Natural killer cell (primary cell): Measurements from ENCODE around the gene NECTIN2. TPM values are rescaled to one million over a fixed set of nuclear protein-coding genes. Genes with fewer than 3 reads are reported as not detected.

Experiments used
- ATAC-seq, 3 donors: fragments of 150-1000 bp in 2 of 3; fragments of 200-7000 bp in 1 of 3; cut with Tn5 transposase; 1 replicate in 1 of 3; 2 replicates in 2 of 3; pipeline ENCODE4 v1.10.0; 2021; ENCODE audit warnings: mild to moderate bottlenecking in 2 of 3, moderate library complexity in 2 of 3
- DNase-seq, 2 donors: peaks; one replicate each; pipeline versions ENCODE4 v3.0.0 to v3.0.0-alpha.2; 2013 to 2021; ENCODE audit warnings: mixed read lengths in 1 of 2
- H3K27ac ChIP-seq: one replicate; pipeline ENCODE4 v1.5.1; 2013; ENCODE audit warnings: mild to moderate bottlenecking, low read length
- H3K27me3 ChIP-seq: one replicate; pipeline ENCODE4 v1.6.1; 2013; ENCODE audit warnings: low read length; ENCODE audit not compliant: control insufficient read depth, insufficient read depth
- H3K36me3 ChIP-seq: one replicate; pipeline ENCODE4 v1.6.1; 2013; ENCODE audit warnings: low read length; ENCODE audit not compliant: control insufficient read depth, insufficient read depth
- H3K4me1 ChIP-seq: one replicate; pipeline ENCODE4 v1.6.1; 2013; ENCODE audit warnings: low read length; ENCODE audit not compliant: control insufficient read depth, insufficient read depth
- H3K4me3 ChIP-seq: one replicate; pipeline ENCODE4 v1.5.1; 2013; ENCODE audit warnings: low read length
- H3K9me3 ChIP-seq: one replicate; pipeline ENCODE4 v1.6.1; 2013; ENCODE audit warnings: low read length; ENCODE audit not compliant: control insufficient read depth, insufficient read depth
- H3K27ac Mint-ChIP-seq, 2 donors: one replicate each; pipeline ENCODE4 v1.8.0; 2022; ENCODE audit warnings: mild to moderate bottlenecking in 2 of 2, mixed read lengths in 2 of 2, moderate library complexity in 1 of 2
- H3K27me3 Mint-ChIP-seq, 2 donors: one replicate each; pipeline ENCODE4 v1.8.0; 2022; ENCODE audit warnings: low read depth in 2 of 2, mixed read lengths in 2 of 2
- H3K36me3 Mint-ChIP-seq: one replicate; pipeline ENCODE4 v1.8.0; 2022; ENCODE audit warnings: mixed read lengths
- H3K4me1 Mint-ChIP-seq, 2 donors: one replicate each; pipeline ENCODE4 v1.8.0; 2022; ENCODE audit warnings: mixed read lengths in 2 of 2
- H3K4me3 Mint-ChIP-seq: one replicate; pipeline ENCODE4 v1.8.0; 2022; ENCODE audit warnings: mild to moderate bottlenecking, moderate library complexity, mixed read lengths
- H3K9me3 Mint-ChIP-seq, 2 donors: one replicate each; pipeline ENCODE4 v1.8.0; 2022; ENCODE audit warnings: mixed read lengths in 2 of 2
- WGBS: methylation state at CpG from one replicate; pipeline ENCODE4 v1.1.7; 2013; ENCODE audit warnings: missing lambda C conversion rate; ENCODE audit not compliant: insufficient coverage; 5-methylcytosine and 5-hydroxymethylcytosine counted together
- intact Hi-C: fragments of 100-400 bp; cut with micrococcal nuclease; formaldehyde crosslinking; loops from one replicate; pipeline ENCODE4 v1.14.2; 2022
- total RNA-seq, 4 donors: library from RNA; stranded (reverse); fragments of 120-200 nt in 1 of 4; gene quantifications; one replicate each; pipeline versions ENCODE4 v1.2.3 to v1.2.4, GENCODE V29; 2013 to 2022
- TF ChIP-seq, protein P1 (sequence below): fragments of 200-600 bp; IDR thresholded peaks from one replicate; pipeline ENCODE4 v1.8.0; 2022; ENCODE audit warnings: antibody characterized with exemption

NECTIN2 gene
- total RNA-seq, 3 donors from 2014 or later (not counting 1 experiment from before 2014, with no cell fraction given), result 1.6 to 10.3 (median 2.7) TPM

DNA sequence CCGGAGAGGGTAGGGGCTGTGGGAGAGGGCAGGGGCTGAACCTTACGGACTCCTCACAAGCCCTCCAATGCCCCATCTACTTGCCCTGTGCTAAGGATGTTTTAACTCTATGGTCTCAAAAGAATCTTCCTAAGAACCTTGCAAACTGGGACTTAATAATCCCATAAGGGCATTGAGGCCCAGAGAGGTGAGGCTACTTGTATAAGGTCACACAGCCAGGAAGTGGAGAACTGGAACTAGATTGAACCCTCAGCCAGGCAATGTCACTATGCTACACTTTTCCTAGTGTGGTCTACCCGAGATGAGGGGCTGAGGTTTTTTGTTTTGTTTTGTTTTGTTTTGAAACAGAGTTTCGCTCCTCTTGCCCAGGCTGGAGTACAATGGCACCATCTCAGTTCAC is 85.4 kb downstream of the NECTIN2 start:
- no peak for DNase-seq
- Histone ChIP-seq H3K4me1 (peaks cover 6% of the 10 kb centered on the region), H3K27ac (no peak overlapping the region), H3K36me3 (no peaks in the 10 kb centered on the region), H3K4me3 (no peak overlapping the region), H3K9me3 (no peaks in the 10 kb centered on the region), H3K27me3 (no peaks in the 10 kb centered on the region)
- peaks cover 2 to 11% of the 10 kb centered on the region in 2 donors for H3K27me3 Mint-ChIP-seq
- H3K27ac Mint-ChIP-seq, result no peak overlapping the region
- TF ChIP-seq, protein P1, sequence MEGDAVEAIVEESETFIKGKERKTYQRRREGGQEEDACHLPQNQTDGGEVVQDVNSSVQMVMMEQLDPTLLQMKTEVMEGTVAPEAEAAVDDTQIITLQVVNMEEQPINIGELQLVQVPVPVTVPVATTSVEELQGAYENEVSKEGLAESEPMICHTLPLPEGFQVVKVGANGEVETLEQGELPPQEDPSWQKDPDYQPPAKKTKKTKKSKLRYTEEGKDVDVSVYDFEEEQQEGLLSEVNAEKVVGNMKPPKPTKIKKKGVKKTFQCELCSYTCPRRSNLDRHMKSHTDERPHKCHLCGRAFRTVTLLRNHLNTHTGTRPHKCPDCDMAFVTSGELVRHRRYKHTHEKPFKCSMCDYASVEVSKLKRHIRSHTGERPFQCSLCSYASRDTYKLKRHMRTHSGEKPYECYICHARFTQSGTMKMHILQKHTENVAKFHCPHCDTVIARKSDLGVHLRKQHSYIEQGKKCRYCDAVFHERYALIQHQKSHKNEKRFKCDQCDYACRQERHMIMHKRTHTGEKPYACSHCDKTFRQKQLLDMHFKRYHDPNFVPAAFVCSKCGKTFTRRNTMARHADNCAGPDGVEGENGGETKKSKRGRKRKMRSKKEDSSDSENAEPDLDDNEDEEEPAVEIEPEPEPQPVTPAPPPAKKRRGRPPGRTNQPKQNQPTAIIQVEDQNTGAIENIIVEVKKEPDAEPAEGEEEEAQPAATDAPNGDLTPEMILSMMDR, result no peak
- H3K4me1 Mint-ChIP-seq, result peaks cover 0 to 5% of the 10 kb centered on the region in 2 donors
- no peaks in the 10 kb centered on the region for H3K9me3 Mint-ChIP-seq
- no peaks in the 10 kb centered on the region for H3K36me3 Mint-ChIP-seq
- 88% methylated on average over 4 of the region's 4 CpGs for WGBS
- no peak for ATAC-seq
- H3K4me3 Mint-ChIP-seq, result no peak overlapping the region
- intact Hi-C loops, result no loop called here

Other genes starting within 250 kb of the NECTIN2 start
- gene IGSF23, start 232.7 kb upstream of the NECTIN2 start, total RNA-seq, result not detected
- 10 to 100 TPM in 1 of 3 donors, 1 to 10 TPM in 2; 6.6 to 12.6 (median 7.9) TPM for gene PVR, start 202.4 kb upstream of the NECTIN2 start, total RNA-seq
- 1 to 10 TPM; 2.6 to 4.1 (median 2.7) TPM for gene CEACAM19, start 174.8 kb upstream of the NECTIN2 start, total RNA-seq
- not detected for gene CEACAM16, start 147.1 kb upstream of the NECTIN2 start, total RNA-seq
- 100 to 1,000 TPM; 152 to 199 (median 164) TPM for gene BCL3, start 97.6 kb upstream of the NECTIN2 start, total RNA-seq
- not detected for gene CBLC, start 68.4 kb upstream of the NECTIN2 start, total RNA-seq
- not detected for gene BCAM, start 37.2 kb upstream of the NECTIN2 start, total RNA-seq
- 10 to 100 TPM; 22.4 to 29.1 (median 23.5) TPM for gene TOMM40, start 45.0 kb downstream of the NECTIN2 start, total RNA-seq
- gene APOE, start 59.5 kb downstream of the NECTIN2 start, total RNA-seq, result 1 to 10 TPM in 2 of 3 donors, under 1 TPM in 1; 0.45 to 2.7 (median 1.3) TPM
- not detected for gene APOC1, start 68.3 kb downstream of the NECTIN2 start, total RNA-seq
- gene APOC4, start 95.9 kb downstream of the NECTIN2 start, total RNA-seq, result not detected
- not detected for gene APOC2, start 99.8 kb downstream of the NECTIN2 start, total RNA-seq
- gene CLPTM1, start 109.1 kb downstream of the NECTIN2 start, total RNA-seq, result 100 to 1,000 TPM in 2 of 3 donors, 10 to 100 TPM in 1; 97.1 to 125 (median 120) TPM
- gene RELB, start 155.2 kb downstream of the NECTIN2 start, total RNA-seq, result 100 to 1,000 TPM in 2 of 3 donors, 10 to 100 TPM in 1; 92.4 to 119 (median 105) TPM
- 100 to 1,000 TPM; 142 to 160 (median 146) TPM for gene CLASRP, start 192.7 kb downstream of the NECTIN2 start, total RNA-seq
- 1 to 10 TPM; 5.1 to 8.0 (median 8.0) TPM for gene ZNF296, start 230.2 kb downstream of the NECTIN2 start, total RNA-seq
- gene GEMIN7, start 233.0 kb downstream of the NECTIN2 start, total RNA-seq, result 10 to 100 TPM; 27.7 to 28.7 (median 27.9) TPM
- gene PPP1R37, start 246.9 kb downstream of the NECTIN2 start, total RNA-seq, result 10 to 100 TPM; 23.8 to 29.3 (median 25.0) TPM